ENCODE measurements around the gene C2CD4C. TPM values are rescaled to one million over a fixed set of nuclear protein-coding genes. Genes with fewer than 3 reads are reported as not detected.

The C2CD4C gene
- total and polyA plus RNA-seq, 10 of the 15 experiments (the other 5 are each of a cell fraction or from before 2014, with no cell fraction given): not detected

DNA sequence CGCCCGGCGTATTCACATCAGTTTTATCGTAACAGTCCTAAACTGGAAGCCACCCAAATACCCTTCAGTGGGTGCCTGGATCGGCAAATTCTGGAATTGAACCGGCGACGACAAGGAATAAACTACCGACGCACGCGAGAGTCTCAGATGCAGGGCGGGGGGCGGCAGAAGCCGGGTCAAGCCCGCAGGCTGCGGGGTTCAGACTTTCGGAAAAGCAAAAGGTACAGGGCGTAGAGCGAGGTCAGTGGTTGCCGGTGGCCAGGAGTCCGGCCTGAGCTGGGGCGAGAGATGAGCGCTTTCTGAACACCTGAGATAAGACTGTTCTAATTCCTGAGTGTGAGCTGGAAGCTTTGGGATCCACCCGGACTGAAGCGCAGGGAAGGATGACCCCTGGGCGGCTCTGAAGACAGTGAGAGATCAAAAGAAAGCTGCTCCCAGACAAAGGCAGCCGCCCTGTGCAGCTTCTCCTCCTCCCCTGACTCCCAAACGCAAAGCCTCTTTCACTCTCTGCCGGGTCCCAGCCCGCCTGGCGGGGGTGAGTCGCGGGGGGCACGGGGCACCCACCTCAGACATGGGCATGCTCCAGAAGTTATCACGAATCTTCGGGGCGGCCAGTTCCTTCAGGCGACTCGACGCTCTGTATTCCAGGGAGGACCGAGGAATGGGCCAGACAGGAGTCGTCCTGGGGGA, 38.2 kb downstream of the C2CD4C start:
- ChIA-PET SMC1A (ENCODE audit: uncharacterized antibody, unreplicated experiment) (no interaction called here), POLR2A (no interaction called here), RAD21 (ENCODE audit: unreplicated experiment) (no interaction called here), CTCF (no interaction called here)
- Histone ChIP-seq H3K4me2 (ENCODE audit: control insufficient read depth, insufficient read depth) (no peak overlapping the region), H3K9me3 (replicated peaks; ENCODE audit: control insufficient read depth, insufficient read depth, low read length) (no peaks in the 10 kb centered on the region), H3K4me1 (ENCODE audit: control insufficient read depth, insufficient read depth, low read length) (no peaks in the 10 kb centered on the region), H4K20me1 (ENCODE audit: control insufficient read depth, insufficient read depth) (no peaks in the 10 kb centered on the region), H3K9ac (ENCODE audit: control insufficient read depth, insufficient read depth, low read length) (no peak overlapping the region), H3K4me3 (no peak overlapping the region), H3K36me3 (ENCODE audit: control insufficient read depth in 2 of 2, insufficient read depth in 2 of 2, low read length in 1 of 2) (no peaks in the 10 kb centered on the region), H3K27me3 (replicated peaks in 1 of 2; ENCODE audit: control insufficient read depth in 2 of 2, insufficient read depth in 2 of 2, low read length in 1 of 2) (no peaks in the 10 kb centered on the region), H3K27ac (ENCODE audit: control insufficient read depth, insufficient read depth) (no peak overlapping the region), H3K79me2 (ENCODE audit: control insufficient read depth, insufficient read depth, low read length) (no peaks in the 10 kb centered on the region), H2AFZ (ENCODE audit: control insufficient read depth, low read depth, low read length) (no peak overlapping the region)
- DNase-seq (ENCODE audit: low read depth, low spot score): no peak
- intact Hi-C loops (cut with micrococcal nuclease; ENCODE audit: unreplicated experiment): no loop called here
- no TSS peak for BruUV-seq (replicated peaks)
- no peak for ATAC-seq
- in situ Hi-C loops (cut with MboI): no loop called here
- 67% methylated on average over 42 of the region's 43 CpGs for WGBS (ENCODE audit: insufficient coverage, insufficient replicate concordance, low lambda C conversion rate, missing lambda C conversion rate)
- no peak for FAIRE-seq
- TF ChIP-seq STAT3 (IDR thresholded peaks at IDR 0.05; ENCODE audit: low read depth, low read length) (no peak), BCL3 (IDR thresholded peaks at IDR 0.05; ENCODE audit: borderline replicate concordance, insufficient read depth, low read depth, low read length, poor library complexity, severe bottlenecking) (no peak), ZNF24 (IDR thresholded peaks at IDR 0.05) (no peak), MYC (IDR thresholded peaks at IDR 0.05; ENCODE audit: insufficient read depth, insufficient read length, insufficient replicate concordance, low read length, severe bottlenecking) (no peak), ZBED1 (IDR thresholded peaks at IDR 0.05; ENCODE audit: borderline replicate concordance) (no peak), MYB (IDR thresholded peaks at IDR 0.05; ENCODE audit: borderline replicate concordance, low read depth, low read length) (no peak), FOS (IDR thresholded peaks at IDR 0.05; ENCODE audit: borderline replicate concordance, extremely low read depth, insufficient read length) (no peak), RELA (IDR thresholded peaks at IDR 0.05; ENCODE audit: borderline replicate concordance, partially characterized antibody) (no peak), DPF2 (IDR thresholded peaks at IDR 0.05) (no peak), CEBPB (IDR thresholded peaks at IDR 0.05; ENCODE audit: borderline replicate concordance in 1 of 2, low read depth in 2 of 2, low read length in 2 of 2) (no peak), ZNF687 (IDR thresholded peaks at IDR 0.05) (no peak), NFYA (IDR thresholded peaks at IDR 0.05; ENCODE audit: borderline replicate concordance, low read depth, low read length) (no peak), EP300 (IDR thresholded peaks at IDR 0.05; ENCODE audit: borderline replicate concordance in 1 of 2, control insufficient read depth in 1 of 2, low read depth in 2 of 2, low read length in 2 of 2) (no peak)
- TF ChIP-seq, protein P1, sequence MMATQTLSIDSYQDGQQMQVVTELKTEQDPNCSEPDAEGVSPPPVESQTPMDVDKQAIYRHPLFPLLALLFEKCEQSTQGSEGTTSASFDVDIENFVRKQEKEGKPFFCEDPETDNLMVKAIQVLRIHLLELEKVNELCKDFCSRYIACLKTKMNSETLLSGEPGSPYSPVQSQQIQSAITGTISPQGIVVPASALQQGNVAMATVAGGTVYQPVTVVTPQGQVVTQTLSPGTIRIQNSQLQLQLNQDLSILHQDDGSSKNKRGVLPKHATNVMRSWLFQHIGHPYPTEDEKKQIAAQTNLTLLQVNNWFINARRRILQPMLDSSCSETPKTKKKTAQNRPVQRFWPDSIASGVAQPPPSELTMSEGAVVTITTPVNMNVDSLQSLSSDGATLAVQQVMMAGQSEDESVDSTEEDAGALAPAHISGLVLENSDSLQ (IDR thresholded peaks at IDR 0.05): no peak
- TF ChIP-seq, protein P2, sequence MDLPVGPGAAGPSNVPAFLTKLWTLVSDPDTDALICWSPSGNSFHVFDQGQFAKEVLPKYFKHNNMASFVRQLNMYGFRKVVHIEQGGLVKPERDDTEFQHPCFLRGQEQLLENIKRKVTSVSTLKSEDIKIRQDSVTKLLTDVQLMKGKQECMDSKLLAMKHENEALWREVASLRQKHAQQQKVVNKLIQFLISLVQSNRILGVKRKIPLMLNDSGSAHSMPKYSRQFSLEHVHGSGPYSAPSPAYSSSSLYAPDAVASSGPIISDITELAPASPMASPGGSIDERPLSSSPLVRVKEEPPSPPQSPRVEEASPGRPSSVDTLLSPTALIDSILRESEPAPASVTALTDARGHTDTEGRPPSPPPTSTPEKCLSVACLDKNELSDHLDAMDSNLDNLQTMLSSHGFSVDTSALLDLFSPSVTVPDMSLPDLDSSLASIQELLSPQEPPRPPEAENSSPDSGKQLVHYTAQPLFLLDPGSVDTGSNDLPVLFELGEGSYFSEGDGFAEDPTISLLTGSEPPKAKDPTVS (IDR thresholded peaks at IDR 0.05; ENCODE audit: low read depth, low read length): no peak
